ENCODE results near the gene FAF1.

DNA sequence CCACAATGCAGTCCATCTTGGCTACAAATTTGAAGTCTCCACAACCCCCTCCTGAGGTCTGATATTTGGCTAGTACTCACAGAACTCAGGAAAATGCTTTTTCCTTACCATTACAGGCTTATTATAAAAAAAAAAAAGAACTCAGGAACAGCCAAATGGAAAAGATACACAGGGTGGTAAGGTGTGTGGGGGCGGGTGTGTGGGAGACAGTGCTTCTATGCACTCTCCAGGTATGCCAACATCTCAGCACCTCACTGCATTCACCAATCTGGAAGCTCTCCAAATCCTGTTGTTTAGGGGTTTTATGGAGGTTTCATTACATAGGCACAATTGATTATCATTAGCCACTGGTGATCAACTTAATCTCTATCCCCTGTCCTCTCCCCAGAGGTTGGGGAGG, 126.9 kb downstream of the FAF1 start:
- TF ChIP-seq POLR2A (IDR thresholded peaks at IDR 0.05) = no peak
- TF ChIP-seq, protein P1, sequence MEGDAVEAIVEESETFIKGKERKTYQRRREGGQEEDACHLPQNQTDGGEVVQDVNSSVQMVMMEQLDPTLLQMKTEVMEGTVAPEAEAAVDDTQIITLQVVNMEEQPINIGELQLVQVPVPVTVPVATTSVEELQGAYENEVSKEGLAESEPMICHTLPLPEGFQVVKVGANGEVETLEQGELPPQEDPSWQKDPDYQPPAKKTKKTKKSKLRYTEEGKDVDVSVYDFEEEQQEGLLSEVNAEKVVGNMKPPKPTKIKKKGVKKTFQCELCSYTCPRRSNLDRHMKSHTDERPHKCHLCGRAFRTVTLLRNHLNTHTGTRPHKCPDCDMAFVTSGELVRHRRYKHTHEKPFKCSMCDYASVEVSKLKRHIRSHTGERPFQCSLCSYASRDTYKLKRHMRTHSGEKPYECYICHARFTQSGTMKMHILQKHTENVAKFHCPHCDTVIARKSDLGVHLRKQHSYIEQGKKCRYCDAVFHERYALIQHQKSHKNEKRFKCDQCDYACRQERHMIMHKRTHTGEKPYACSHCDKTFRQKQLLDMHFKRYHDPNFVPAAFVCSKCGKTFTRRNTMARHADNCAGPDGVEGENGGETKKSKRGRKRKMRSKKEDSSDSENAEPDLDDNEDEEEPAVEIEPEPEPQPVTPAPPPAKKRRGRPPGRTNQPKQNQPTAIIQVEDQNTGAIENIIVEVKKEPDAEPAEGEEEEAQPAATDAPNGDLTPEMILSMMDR (IDR thresholded peaks at IDR 0.05 in 4 of 5, conservative IDR thresholded peaks at IDR 0.05 in 1 of 5) = no peak
